GM23338 (cell line): ENCODE results near the gene IMMP1L. TPM values are rescaled to one million over a fixed set of nuclear protein-coding genes. Genes with fewer than 3 reads are reported as not detected.

Source experiments
- polyA plus RNA-seq: library from polyadenylated mRNA; unstranded; fragments of >200 nt; fragmentation: Nextera tagmentation; extraction: Ambion mirVana; gene quantifications from 2 replicates; pipeline ENCODE4 v1.2.1, GENCODE V29; 2016
- total RNA-seq: library from RNA; depleted of rRNA; stranded (reverse); fragments of >200 nt; shearing (Covaris generic); gene quantifications from 2 replicates; pipeline ENCODE4 v1.2.3, GENCODE V29; 2014; rRNA removed

Gene IMMP1L
- total and polyA plus RNA-seq, 2 experiments from 2014 or later, result 23.9 to 154 TPM

Other genes starting within 250 kb of the IMMP1L start
- 0.27 and 0.56 TPM in 2 replicates for gene DCDC1, start 139.9 kb downstream of the IMMP1L start, total RNA-seq
- 0.21 and 0.58 TPM in 2 replicates for gene DCDC1, start 139.9 kb downstream of the IMMP1L start, polyA plus RNA-seq
- gene DNAJC24, start 139.8 kb downstream of the IMMP1L start, total RNA-seq, result 21.3 and 21.5 TPM in 2 replicates
- gene DNAJC24, start 139.8 kb downstream of the IMMP1L start, polyA plus RNA-seq, result 20.3 and 24.9 TPM in 2 replicates
- gene ELP4, start 145 bp upstream of the IMMP1L start, total RNA-seq, result 37.1 and 38.3 TPM in 2 replicates
- 28.2 and 37.3 TPM in 2 replicates for gene ELP4, start 145 bp upstream of the IMMP1L start, polyA plus RNA-seq